NCI-H2227 treated with DMSO at 0.1 percent for 48 hours (cell line): ENCODE data around the gene GPR137B.
A peak's percentile ranks its signal among the peaks of the same experiment; 100 is the strongest.
"Not testable (repeated sequence)": the region's sequence is repeated elsewhere in the genome, so short reads cannot be mapped to it uniquely, and the experiment has no call there.

Experiments
- DNase-seq: peaks from one replicate; lab custom pipeline; 2025; lab: John Stamatoyannopoulos, UW

Gene GPR137B, protein sequence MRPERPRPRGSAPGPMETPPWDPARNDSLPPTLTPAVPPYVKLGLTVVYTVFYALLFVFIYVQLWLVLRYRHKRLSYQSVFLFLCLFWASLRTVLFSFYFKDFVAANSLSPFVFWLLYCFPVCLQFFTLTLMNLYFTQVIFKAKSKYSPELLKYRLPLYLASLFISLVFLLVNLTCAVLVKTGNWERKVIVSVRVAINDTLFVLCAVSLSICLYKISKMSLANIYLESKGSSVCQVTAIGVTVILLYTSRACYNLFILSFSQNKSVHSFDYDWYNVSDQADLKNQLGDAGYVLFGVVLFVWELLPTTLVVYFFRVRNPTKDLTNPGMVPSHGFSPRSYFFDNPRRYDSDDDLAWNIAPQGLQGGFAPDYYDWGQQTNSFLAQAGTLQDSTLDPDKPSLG

DNA sequence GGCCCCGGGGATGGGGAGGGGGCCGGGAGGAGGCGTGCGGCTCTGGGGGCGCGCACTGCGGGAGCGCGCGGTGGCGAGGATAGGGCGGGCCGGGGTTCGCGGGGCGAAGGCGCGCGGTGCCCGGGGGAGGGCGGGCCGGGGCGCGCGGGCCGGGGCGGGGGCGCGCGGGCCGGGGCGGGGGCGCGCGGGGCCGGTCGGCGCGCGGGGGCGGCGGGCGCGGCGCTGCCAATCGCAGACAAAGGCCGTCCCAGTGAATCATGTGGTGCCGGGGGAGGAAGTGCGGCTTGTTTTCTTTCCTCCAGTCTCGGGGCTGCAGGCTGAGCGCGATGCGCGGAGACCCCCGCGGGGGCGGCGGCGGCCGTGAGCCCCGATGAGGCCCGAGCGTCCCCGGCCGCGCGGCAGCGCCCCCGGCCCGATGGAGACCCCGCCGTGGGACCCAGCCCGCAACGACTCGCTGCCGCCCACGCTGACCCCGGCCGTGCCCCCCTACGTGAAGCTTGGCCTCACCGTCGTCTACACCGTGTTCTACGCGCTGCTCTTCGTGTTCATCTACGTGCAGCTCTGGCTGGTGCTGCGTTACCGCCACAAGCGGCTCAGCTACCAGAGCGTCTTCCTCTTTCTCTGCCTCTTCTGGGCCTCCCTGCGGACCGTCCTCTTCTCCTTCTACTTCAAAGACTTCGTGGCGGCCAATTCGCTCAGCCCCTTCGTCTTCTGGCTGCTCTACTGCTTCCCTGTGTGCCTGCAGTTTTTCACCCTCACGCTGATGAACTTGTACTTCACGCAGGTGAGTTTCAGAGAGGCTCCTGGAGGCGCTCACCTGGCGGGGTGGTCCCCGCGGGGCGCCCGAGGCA is at the start of gene GPR137B:
GPR137B (plus strand) TSS at position 287 of the 851 bp plus-strand sequence; CDS start at position 371, 84 bp downstream.
- DNase-seq, result peak; percentile 37

DNA sequence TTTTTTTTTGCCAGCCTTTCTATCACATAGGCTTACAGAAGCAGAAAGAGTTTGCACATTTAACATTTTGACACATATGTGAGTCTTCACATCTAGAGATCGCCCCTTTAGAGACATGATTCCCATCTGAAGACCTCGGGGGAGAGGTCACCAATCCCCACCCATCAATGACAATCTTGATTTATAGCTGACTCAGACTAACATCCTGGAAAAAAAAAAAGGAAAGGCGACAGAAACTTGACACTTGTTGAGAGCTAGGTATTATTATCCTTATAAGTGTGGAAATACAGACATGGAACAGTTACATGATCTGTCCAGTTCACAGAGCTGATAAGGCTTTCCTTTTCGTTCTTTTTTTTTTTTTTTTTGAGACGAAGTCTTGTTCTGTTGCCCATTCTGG is 49.4 kb upstream of the GPR137B start:
- DNase-seq, result no peak

DNA sequence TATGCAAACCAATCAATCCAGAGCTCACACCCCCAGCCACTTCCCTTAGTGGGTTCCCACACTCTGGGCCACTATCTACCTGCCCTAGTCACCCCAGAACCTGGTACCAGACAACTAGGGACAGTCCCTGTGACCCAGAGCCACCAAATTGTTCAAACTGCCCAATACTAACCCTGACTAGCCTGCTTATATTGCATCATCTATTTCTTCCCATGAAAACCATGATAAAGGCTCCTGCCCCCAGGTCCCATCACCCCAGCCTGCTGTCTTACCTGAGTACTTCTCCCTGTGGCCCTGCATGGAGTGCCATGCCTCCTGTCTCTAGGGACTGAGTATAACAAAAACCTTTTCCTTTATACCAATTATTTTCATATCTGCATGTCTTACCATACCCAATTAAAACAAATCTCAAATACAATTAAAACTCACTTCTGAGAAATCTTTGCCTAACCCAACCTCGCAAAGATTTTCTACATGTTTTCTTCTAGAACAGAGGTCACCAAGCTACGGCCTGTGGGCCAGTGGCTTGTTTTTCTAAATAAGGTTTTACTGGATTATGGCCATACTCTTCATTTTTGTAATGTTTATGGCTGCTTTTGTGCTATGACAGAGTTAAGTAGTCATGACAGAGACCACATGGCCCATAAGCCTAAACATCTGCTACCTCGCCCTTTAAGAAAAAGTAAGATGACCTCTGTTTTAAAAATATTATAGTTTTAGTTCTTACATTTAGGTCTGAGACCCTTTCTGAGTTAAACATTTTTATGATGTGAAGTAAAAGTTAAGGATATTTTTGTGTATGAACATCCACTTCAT is 46.4 kb upstream of the GPR137B start:
- DNase-seq, result no peak

DNA sequence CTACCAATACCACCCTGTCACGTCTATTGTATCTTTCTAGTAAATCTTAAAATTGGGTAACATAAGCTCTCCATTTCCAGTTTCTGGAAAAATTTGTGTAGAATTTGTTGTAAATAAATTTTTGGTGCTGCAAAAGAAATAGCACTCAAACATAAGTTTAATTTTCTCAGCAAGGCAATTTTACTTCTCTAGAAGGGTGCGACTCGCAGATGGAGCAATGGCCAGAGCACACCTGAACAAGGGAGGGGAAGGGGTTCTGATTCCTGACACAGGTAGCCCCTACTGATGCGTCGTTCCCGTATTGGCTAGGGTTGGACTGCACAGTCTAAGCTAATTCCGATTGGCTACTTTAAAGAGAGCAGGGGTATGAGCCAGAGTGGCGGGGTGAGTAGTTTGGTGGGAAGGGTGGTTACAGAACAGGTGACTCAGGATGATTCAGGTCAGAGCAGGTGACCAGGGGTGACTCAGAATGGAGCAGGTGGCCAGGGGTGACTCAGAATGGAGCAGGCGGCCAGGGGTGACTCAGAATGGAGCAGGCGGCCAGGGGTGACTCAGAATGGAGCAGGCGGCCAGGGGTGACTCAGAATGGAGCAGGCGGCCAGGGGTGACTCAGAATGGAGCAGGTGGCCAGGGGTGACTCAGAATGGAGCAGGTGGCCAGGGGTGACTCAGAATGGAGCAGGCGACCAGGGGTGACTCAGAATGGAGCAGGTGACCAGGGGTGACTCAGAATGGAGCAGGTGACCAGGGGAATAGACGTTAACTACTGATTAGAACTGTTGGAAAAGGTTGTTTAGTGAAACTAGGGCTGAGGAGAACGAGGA is 45.5 kb upstream of the GPR137B start:
- DNase-seq, result not testable (repeated sequence)

DNA sequence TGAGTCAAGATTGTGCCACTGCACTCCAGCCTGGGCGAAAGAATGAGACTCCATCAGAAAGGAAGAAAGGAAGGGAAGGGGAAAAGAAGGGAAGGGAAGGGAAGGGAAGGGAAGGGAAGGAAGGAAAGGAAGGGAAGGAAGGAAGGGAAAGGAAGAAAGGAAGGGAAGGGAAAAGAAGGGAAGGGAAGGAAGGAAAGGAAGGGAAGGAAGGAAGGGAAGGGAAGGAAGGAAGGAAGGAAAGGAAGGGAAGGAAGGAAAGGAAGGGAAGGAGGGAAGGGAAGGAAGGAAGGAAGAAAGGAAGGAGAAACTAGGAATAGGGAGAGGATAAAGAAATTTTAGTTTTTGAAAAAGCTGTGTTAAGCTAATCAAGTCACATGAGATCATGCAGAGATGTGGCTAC is 44.1 kb upstream of the GPR137B start:
- no peak for DNase-seq

DNA sequence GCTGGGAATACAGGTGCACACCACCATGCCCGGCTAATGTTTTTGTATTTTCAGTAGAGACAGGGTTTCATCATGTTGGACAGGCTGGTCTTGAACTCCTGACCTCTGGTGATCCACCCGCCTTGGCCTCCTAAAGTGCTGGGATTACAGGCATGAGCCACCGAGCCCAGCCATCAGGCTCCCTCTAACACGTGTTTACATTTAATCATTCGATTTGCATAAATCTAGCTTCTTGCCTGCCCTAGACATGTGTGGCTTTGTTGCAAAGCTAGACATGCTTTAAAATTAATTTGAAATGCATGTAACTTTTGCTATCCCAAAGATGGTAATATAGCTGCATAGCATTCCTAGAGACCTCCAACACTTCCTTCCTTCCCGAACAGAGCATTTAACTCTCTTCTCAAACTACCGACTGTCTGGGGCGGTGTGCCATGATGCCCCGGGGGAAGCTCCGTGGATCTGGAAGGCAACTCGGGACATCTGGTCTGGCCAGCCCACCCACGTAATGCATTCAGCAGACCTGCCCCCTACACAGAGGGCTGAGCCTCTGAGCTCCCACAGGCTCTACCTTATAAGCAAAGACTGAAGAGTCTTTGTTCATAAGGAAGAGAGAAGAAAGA is 42.9 kb upstream of the GPR137B start:
- DNase-seq, result no peak

DNA sequence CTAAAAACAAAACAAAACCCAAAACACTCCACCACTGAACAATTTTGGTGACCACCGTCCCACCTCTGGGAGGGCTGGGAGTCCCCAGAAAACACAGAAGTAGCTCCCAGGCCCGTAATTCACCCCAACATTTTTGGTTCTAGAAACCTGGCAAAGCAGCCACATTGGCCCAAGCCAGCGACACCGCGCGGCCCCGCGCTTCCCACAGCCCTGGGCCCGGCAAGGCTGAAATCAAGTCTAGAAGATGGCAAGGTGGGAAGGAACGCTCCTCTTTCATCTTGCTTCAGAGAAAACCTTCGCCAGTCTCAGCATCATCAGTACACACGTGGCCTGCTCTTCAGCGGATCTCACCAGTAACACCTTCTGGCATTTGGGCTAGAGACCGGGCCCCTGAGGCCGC is 41.5 kb upstream of the GPR137B start:
- DNase-seq, result no peak

DNA sequence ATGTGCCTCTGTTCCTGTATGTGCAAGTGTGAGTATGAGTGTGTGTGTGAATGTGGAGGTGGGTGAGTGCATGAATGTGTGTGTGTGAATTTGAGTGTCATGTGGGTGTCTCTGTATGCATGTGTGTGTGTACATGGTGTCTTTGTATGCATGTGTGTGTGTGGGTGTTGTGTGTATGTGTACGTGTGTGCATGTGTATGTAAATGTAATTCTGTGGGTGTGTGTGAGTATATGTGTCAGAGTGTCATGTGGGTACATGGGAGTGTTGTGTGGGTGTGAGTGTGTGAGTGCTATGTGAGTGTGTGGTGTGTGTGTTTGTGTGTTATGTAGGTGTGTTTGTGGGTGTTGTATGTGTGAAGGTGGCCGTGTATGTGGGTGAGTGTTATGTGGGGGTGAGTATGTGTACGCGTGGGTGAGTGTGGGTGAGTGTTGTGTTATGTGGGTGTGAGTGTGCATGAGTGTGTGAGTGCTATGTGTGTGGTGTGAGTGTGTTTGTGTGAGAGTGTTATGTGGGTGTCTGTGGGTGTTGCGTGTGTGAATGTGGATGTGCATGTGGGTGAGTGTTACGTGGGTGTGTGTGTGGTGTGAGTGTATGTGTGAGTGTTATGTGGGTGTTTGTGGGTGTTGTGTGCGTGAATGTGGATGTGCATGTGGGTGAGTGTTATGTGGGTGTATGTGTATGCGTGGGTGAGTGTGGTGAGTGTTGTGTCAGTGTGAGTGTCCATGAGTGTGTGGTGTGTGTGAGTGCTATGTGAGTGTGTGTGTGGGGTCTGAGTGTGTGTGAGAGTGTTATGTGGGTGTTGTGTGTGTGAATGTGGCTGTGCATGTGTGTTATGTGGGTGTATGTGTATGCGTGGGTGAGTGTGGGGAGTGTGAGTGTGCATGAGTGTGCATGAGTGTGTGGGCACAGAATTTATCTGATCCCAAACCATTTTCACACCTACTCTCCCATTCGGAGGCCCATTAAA is 40.8 kb upstream of the GPR137B start:
- no peak for DNase-seq

DNA sequence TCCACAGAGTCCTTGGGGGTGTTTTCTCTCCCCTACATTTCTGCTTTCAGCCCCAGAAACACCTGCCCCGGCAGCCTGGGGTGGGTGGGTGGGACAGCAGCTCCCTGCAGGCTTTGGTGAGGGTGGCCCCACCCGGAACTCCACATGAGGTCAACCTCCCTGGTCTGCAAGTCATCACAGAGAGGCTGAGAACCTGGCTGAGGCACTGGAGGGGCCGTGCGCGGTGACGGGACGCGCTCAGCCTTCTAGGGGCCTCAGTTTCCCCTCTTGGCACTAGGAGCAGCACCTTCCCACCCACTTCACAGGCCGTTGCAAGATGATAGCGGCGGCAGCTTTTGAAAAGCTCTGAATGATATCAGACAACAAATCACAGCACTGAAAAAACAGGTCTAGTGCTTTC is 39.7 kb upstream of the GPR137B start:
- no peak for DNase-seq

DNA sequence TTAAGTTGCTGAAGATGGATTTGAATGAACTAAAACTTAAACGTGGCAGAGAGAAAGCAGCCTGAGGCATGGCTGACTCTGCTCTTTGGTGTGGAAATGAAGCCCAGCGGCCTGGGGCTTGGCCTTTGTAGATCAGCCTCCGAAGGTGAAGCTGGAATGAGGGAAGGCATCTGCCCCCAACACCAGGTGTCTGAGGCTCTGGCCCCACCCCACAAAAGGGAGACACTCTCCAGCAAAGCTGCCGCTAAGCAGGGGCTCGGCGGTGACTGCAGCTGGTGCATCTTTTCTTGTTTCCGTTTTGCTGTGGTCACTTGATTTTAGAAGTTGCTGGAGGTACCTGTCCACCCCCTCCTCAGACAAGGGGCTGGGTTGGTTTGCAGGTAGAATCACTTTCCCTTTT is 39.3 kb upstream of the GPR137B start:
- DNase-seq, result no peak

DNA sequence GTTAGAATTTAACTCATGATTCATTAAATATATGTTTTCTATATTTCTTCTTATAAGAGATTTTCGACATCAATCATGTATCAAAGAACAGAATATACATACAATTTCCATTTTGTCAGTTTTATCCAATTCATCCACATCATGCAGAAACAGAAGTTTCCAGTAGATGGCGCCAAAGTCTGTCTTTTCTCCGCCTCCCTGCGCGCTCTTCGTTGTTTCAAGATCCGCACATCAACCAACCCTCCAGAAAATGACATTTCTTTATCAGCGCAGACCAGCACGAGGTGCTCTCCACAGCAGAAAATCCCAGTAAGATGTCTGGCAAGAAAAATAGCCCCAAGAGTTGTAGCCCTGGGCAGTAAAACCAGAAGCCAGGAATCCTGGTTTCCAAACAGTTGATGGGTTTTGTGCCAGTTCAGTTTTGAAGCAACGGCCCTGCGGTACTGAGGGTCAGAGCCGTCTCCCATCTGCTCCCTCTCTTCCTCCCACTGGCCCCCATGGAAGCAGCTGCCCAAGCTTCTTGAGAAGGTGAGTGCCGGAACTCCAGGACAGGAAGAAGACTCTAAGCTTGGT is 38.6 kb upstream of the GPR137B start:
- peak; percentile 76 for DNase-seq

DNA sequence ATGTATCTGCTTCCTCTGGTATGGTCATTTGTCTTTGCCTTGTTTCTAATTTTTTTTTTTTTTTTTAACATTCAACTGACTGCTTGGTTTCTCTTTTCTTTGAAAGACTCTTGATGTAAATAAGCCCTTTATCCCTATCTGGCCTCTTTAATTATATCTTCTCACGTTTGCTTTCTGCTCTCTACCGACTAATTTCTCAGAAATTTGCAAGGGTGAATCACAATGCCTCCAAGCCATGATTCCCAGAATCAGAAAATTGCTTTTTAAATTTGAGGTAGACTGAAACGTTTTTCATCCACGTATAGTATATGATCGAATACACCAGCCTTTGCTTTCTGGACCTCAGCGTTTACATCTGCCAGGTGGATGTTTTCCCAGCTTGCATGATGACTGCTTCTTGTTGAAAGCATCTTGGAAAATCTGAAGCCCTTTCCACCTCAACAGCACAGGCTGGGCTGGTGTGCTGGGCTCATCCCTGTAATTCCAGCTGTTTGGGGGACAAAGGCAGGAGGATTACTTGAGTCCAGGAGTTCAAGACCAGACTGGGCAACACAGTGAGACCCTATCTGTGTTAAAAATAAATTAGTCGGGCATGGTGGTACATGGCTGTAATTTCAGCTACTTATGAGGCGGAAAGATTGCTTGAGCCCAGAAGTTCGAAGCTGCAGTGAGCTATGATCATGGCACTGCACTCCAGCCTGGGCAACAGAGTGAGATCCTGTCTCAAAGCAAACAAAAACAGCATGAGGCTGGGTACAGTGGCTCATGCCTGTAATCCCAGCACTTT is 35.0 kb upstream of the GPR137B start:
- DNase-seq, result no peak

DNA sequence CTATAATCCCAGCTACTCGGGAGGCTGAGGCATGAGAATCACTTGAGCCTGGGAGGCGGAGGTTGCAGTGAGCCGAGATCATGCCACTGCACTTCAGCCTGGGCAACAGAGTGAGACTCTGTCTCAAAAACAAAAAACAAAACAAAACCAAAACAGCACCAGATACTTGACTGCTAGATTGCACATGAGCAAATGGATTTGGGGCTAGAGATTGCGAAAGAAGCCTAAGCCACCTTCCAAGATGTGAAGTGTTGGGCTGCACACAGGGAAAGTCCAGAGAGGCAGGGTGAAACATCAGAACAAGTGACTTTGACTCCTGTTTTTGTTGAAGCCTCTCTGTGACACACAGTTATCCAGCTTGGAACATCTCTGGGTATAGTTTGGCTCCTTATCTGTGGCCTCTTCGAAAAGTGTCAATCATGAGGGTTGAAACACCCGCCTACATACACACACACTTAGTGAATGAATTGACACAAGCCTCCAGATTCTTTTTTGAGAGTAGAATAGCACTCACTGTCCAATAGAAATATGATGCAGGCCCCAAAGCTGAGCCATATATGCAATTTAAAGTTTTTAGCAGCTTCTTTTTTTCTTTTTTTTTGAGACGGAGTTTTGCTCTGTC is 34.2 kb upstream of the GPR137B start:
- no peak for DNase-seq

DNA sequence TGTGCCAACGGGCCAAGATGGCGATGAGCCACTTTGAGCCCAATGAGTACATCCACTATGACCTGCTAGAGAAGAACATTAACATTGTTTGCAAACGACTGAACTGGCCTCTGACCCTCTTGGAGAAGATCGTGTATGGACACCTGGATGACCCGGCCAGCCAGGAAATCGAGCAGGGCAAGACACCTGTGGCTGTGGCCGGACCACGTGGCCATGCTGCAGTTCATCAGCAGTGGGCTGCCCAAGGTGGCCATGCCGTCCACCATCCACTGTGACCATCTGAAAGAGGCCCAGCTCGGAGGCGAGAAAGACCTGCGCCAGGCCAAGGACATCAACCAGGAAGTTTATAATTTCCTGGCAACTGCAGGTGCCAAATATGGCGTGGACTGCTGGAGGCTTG is 32.2 kb upstream of the GPR137B start:
- no peak for DNase-seq

DNA sequence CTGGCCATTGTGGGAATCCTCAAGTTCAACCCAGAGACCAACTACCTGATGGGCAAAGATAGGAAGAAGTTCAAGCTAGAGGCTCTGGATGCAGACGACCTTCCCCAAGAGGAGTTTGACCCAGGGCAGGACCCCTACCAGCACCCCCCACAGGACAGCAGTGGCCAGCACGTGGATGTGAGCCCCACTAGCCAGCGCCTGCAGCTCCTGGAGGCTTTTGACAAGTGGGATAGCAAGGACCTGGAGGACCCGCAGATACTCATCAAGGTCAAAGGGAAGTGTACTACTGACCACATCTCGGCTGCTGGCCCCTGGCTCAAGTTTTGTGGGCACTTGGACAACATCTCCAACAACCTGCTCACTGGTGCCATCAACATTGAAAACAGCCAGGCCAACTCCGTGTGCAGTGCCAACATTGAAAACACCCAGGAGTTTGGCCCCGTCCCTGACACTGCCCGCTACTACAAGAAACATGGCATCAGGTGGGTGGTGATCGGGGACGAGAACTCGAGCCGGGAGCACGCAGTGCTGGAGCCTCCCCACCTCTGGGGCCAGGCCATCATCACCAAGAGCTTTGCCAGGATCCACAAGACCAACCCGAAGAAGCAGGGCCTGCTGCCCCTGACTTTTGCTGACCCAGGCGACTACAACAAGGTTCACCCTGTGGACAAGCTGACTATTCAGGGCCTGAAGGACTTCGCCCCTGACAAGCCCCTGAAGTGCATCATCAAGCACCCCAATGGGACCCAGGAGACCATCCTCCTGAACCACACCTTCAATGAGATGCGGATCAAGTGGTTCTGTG is 30.6 kb upstream of the GPR137B start:
- no peak for DNase-seq

DNA sequence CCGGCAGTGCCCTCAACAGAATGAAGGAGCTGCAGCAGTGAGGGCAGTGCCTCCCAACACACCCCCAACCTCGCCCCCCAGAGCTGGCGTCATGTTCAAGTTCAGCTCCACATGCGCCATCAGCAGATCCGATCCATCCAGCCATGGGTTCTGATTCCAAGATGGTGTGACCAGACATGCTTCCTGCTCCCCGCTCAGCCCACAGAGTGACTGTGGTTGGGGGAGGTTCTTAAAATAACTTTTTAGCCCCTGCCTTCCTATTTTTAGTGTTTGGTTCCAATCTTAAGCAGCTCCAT is 30.1 kb upstream of the GPR137B start:
- no peak for DNase-seq

DNA sequence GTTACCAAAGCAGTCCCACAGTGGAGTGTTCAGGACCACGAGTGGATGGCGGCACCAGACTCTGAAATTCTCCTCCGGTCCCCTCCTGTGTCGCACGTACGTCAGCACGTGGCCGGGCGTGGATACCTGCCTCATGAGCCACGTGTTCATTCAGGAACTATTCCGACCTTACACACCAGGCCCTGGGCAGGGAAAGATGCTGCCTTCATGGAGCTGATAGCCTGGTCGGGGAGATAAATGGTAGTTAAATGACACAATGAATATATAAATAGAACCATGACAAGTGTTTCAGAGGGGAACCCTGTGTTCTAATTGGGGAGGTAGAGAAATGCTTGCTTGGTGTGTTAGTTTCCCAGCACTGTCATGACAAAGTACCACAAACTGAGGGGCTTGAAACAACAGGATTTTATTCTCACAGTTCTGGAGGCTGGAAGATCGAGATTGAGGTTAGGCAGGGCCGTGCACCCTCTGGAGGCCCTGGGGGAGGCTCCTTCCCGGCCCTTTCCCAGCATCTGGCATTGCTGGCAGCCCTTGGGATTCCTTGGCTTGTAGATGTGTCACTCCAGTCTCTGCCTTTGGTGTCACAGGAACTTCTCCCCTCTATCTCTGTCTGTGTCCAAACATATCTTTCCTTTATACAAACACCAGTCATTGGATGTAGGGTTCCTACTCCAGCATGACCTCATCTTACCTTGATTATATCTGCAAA is 28.9 kb upstream of the GPR137B start:
- no peak for DNase-seq
